GM18505 (cell line): Measurements from ENCODE around the gene SYT3.

Experiments
- ATAC-seq: cut with Tn5 transposase; IDR thresholded peaks from one replicate; pipeline ENCODE4 v1.9.1; 2021; ENCODE audit not compliant: unreplicated experiment
- POLR2A ChIP-seq: IDR thresholded peaks from 4 replicates; pipeline ENCODE4 v1.6.1; 2011; ENCODE audit warnings: borderline replicate concordance; ENCODE audit not compliant: insufficient read depth, insufficient read length; ENCODE audit errors: extremely low read depth

Gene SYT3

GRCh38 chr19:50639121-50640112 is at the start of gene SYT3:
Gene SYT3 (minus strand): TSS chr19:50639881. CDS start chr19:50637411, 2,470 bp downstream.
- TF ChIP-seq POLR2A: no peak
- no peak for ATAC-seq

GRCh38 chr19:50688766-50689165 is 49.1 kb upstream of the SYT3 start:
- no peak for TF ChIP-seq POLR2A
- no peak for ATAC-seq

GRCh38 chr19:50686310-50687032 is 46.8 kb upstream of the SYT3 start:
- no peak for ATAC-seq
- no peak for TF ChIP-seq POLR2A

- peak; percentile 81 for ATAC-seq
- no peak for TF ChIP-seq POLR2A
Observed at GRCh38 chr19:50679177-50680125, 39.8 kb upstream of the SYT3 start.

- TF ChIP-seq POLR2A: no peak
- no peak for ATAC-seq
Observed at GRCh38 chr19:50678323-50678722, 38.6 kb upstream of the SYT3 start.

- TF ChIP-seq POLR2A: no peak
- no peak for ATAC-seq
Observed at GRCh38 chr19:50677636-50678035, 38.0 kb upstream of the SYT3 start.

- TF ChIP-seq POLR2A: no peak
- ATAC-seq: no peak
Observed at GRCh38 chr19:50676625-50677197, 37.0 kb upstream of the SYT3 start.

GRCh38 chr19:50673118-50673517 is 33.4 kb upstream of the SYT3 start:
- ATAC-seq: no peak
- TF ChIP-seq POLR2A: no peak

- no peak for ATAC-seq
- TF ChIP-seq POLR2A: no peak
Observed at GRCh38 chr19:50670102-50670380, 30.4 kb upstream of the SYT3 start.

GRCh38 chr19:50669302-50670101 is 29.8 kb upstream of the SYT3 start:
- no peak for ATAC-seq

GRCh38 chr19:50668879-50669278 is 29.2 kb upstream of the SYT3 start:
- ATAC-seq: no peak
- no peak for TF ChIP-seq POLR2A

More at GRCh38 chr19:50669302-50670101, 29.8 kb upstream of the SYT3 start:
- no peak for TF ChIP-seq POLR2A

GRCh38 chr19:50668416-50668815 is 28.7 kb upstream of the SYT3 start:
- no peak for ATAC-seq
- no peak for TF ChIP-seq POLR2A
